22Rv1 (cell line): ENCODE results near the gene CLNS1A.

Experiments used
- ZFX ChIP-seq: fragments of 450-650 bp; IDR thresholded peaks from 2 replicates; pipeline ENCODE4 v1.6.1; 2017; ENCODE audit warnings: antibody characterized with exemption, borderline replicate concordance
- TF ChIP-seq, protein P1 (sequence below): fragments of 450-650 bp; IDR thresholded peaks from 2 replicates; pipeline ENCODE4 v1.5.1; 2017; ENCODE audit warnings: mild to moderate bottlenecking

DNA sequence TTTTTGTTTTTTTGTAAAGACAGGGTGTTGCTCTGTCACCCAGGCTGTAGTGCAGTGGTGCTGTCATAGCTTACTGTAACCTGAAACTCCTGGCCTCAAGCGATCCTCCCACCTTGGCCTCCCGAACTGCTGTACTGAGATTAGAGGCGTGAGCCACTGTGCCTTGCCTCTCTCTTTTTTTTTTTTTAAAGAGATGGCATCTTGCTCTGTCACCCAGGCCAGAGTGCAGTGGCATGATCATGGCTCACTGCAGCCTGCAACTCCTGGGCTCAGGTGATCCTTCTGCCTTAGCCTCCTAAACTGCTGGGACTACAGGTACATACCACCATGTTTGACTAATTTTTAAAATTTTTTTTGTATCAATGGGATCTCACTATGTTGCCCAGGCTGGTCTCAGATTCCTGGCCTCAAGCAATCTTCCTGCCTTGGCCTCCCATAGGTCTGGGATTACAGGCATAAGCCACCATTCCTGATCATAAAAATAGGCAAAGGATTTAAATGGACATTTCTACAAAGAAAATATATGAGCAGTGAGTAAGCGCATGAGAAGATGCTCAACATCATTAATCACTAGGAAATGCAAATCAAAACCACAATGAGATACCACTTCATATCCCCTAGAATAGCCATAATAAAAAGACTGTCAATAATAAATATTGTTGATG, 17.3 kb upstream of the CLNS1A start:
- TF ChIP-seq, protein P1, sequence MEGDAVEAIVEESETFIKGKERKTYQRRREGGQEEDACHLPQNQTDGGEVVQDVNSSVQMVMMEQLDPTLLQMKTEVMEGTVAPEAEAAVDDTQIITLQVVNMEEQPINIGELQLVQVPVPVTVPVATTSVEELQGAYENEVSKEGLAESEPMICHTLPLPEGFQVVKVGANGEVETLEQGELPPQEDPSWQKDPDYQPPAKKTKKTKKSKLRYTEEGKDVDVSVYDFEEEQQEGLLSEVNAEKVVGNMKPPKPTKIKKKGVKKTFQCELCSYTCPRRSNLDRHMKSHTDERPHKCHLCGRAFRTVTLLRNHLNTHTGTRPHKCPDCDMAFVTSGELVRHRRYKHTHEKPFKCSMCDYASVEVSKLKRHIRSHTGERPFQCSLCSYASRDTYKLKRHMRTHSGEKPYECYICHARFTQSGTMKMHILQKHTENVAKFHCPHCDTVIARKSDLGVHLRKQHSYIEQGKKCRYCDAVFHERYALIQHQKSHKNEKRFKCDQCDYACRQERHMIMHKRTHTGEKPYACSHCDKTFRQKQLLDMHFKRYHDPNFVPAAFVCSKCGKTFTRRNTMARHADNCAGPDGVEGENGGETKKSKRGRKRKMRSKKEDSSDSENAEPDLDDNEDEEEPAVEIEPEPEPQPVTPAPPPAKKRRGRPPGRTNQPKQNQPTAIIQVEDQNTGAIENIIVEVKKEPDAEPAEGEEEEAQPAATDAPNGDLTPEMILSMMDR = no peak
- no peak for TF ChIP-seq ZFX
